ENCODE measurements around the gene TTLL5.

The TTLL5 gene

DNA sequence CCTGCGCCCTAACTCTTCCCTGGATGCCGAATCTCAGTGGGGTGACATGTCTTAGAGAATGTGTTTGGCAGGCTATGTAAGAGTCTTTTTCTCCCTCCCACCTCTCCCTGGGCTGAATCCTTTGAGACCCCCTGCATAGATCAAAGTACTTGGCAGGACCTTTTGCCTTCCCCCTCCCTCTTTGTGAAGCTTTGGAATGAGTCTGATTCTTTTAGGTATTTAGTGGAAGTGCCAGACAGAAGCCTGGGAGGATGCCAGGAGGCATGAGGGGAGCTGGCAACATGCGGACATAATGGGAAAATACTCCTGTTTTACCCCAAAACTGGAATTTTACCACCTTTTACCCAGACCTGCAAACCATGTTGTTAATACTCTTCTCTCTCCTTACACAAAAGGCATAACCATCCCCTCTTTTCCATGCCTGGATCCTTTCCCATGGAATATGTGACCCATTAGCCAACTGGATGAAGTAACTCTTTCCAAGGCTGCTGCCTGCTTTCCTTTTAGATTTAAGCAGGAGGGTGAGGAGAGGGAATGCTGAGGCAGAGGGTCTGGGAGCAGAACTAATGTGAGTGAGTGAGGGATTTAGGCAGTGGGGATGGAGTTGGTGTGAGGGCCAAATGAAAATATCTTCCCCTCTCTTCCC, 41.7 kb downstream of the TTLL5 start:
- no peak overlapping the region for H3K23ac ChIP-seq (ENCODE audit: low read length)
- H3K9ac ChIP-seq (ENCODE audit: low read length), result no peak overlapping the region
- peaks cover 6% of the 10 kb centered on the region for H3K4me1 ChIP-seq (ENCODE audit: control insufficient read depth, low read depth, low read length)
- no peak overlapping the region for H3K18ac ChIP-seq (ENCODE audit: low read length)
- H3K4me2 ChIP-seq (ENCODE audit: low read length), result no peak overlapping the region
- H3K4me3 ChIP-seq (ENCODE audit: low read length), result no peak overlapping the region
- H4K8ac ChIP-seq (ENCODE audit: low read depth, low read length), result no peak overlapping the region
- no peaks in the 10 kb centered on the region for H3K79me2 ChIP-seq (ENCODE audit: control insufficient read depth, insufficient read depth, low read length)
- no peak overlapping the region for H3K4ac ChIP-seq (ENCODE audit: low read depth, low read length)
- no peak overlapping the region for H2BK120ac ChIP-seq (ENCODE audit: low read depth, low read length)
- H3K36me3 ChIP-seq (ENCODE audit: control insufficient read depth, insufficient read depth, low read length), result peaks cover 2% of the 10 kb centered on the region
- DNase-seq, result peak; percentile 92
- peak overlapping the region; percentile 19 for H2BK5ac ChIP-seq (ENCODE audit: low read length)
- H4K5ac ChIP-seq (ENCODE audit: low read length), result no peak overlapping the region
- no CpG with 5 or more reads among the region's 3 CpGs for WGBS (ENCODE audit: extremely low coverage, insufficient coverage, low lambda C conversion rate)
- no peaks in the 10 kb centered on the region for H3K79me1 ChIP-seq (ENCODE audit: low read length)
- no peak overlapping the region for H2BK15ac ChIP-seq (replicated peaks; ENCODE audit: low read depth)
- H3K27me3 ChIP-seq (ENCODE audit: insufficient read depth, low read length, poor library complexity), result no peaks in the 10 kb centered on the region
- H3K27ac ChIP-seq (ENCODE audit: low read depth, low read length), result peak overlapping the region; percentile 2
- H2AK5ac ChIP-seq (ENCODE audit: low read length), result no peak overlapping the region
- peak overlapping the region; percentile 51 for H3K56ac ChIP-seq (ENCODE audit: low read length)

DNA sequence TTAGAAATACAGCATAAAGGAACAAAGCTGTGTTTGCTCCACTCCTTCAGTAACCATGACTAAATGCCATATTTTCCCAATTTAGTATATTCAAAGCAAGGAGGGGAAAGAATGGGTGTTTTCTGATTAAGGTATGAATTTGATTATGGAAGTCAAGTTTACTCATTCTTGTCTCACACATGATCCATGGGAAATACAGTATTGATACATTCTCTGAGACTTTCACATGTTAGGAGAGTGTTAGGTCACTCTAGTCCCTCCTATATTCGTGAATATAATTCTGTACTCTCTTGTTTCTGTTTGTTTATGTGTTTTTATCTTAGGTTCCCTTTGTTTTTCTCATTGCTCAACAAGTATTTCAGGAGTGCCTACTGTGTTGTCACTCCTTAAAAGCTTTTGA, 42.4 kb downstream of the TTLL5 start:
- H3K56ac ChIP-seq (ENCODE audit: low read length), result no peak overlapping the region
- WGBS (ENCODE audit: extremely low coverage, insufficient coverage, low lambda C conversion rate), result no CpG with 5 or more reads among the region's 1 CpG
- no peak overlapping the region for H4K5ac ChIP-seq (ENCODE audit: low read length)
- peaks cover 6% of the 10 kb centered on the region for H3K4me1 ChIP-seq (ENCODE audit: control insufficient read depth, low read depth, low read length)
- no peak overlapping the region for H3K9ac ChIP-seq (ENCODE audit: low read length)
- H3K4me2 ChIP-seq (ENCODE audit: low read length), result no peak overlapping the region
- H2BK5ac ChIP-seq (ENCODE audit: low read length), result no peak overlapping the region
- H3K79me1 ChIP-seq (ENCODE audit: low read length), result no peaks in the 10 kb centered on the region
- H3K27ac ChIP-seq (ENCODE audit: low read depth, low read length), result peak overlapping the region; percentile 2
- DNase-seq, result no peak
- peaks cover 2% of the 10 kb centered on the region for H3K36me3 ChIP-seq (ENCODE audit: control insufficient read depth, insufficient read depth, low read length)
- no peak overlapping the region for H2BK15ac ChIP-seq (replicated peaks; ENCODE audit: low read depth)
- no peak overlapping the region for H3K18ac ChIP-seq (ENCODE audit: low read length)
- H2AK5ac ChIP-seq (ENCODE audit: low read length), result no peak overlapping the region
- H3K23ac ChIP-seq (ENCODE audit: low read length), result no peak overlapping the region
- no peak overlapping the region for H3K4me3 ChIP-seq (ENCODE audit: low read length)
- no peaks in the 10 kb centered on the region for H3K79me2 ChIP-seq (ENCODE audit: control insufficient read depth, insufficient read depth, low read length)
- H3K27me3 ChIP-seq (ENCODE audit: insufficient read depth, low read length, poor library complexity), result no peaks in the 10 kb centered on the region
- no peak overlapping the region for H2BK120ac ChIP-seq (ENCODE audit: low read depth, low read length)
- no peak overlapping the region for H4K8ac ChIP-seq (ENCODE audit: low read depth, low read length)
- H3K4ac ChIP-seq (ENCODE audit: low read depth, low read length), result no peak overlapping the region

DNA sequence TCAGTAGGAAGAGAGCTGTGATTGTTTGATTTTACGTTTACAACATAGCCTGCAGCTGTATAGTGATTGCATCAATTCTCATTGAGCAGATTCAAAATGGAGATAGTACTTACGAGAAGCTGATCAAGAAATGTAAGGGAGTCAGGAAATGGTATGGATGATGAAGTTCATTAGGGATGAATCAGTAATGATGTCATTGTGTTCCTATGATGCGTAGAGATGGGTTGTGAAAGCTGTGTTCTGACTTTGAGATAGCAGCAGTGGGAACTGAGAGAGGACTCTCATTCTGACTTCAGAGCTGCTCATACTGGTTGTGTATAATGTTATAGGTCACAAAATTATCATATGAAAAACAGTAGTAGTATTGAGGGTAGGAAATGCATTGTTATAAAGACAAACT, 44.0 kb downstream of the TTLL5 start:
- H2BK15ac ChIP-seq (replicated peaks; ENCODE audit: low read depth), result no peak overlapping the region
- H3K56ac ChIP-seq (ENCODE audit: low read length), result no peak overlapping the region
- H2BK120ac ChIP-seq (ENCODE audit: low read depth, low read length), result no peak overlapping the region
- no peak overlapping the region for H4K5ac ChIP-seq (ENCODE audit: low read length)
- peak; percentile 21 for DNase-seq
- no peak overlapping the region for H3K4me2 ChIP-seq (ENCODE audit: low read length)
- no peak overlapping the region for H4K8ac ChIP-seq (ENCODE audit: low read depth, low read length)
- H3K79me2 ChIP-seq (ENCODE audit: control insufficient read depth, insufficient read depth, low read length), result no peaks in the 10 kb centered on the region
- WGBS (ENCODE audit: extremely low coverage, insufficient coverage, low lambda C conversion rate), result no CpG with 5 or more reads among the region's 3 CpGs
- no peaks in the 10 kb centered on the region for H3K27me3 ChIP-seq (ENCODE audit: insufficient read depth, low read length, poor library complexity)
- no peak overlapping the region for H3K27ac ChIP-seq (ENCODE audit: low read depth, low read length)
- no peak overlapping the region for H2AK5ac ChIP-seq (ENCODE audit: low read length)
- H3K4me1 ChIP-seq (ENCODE audit: control insufficient read depth, low read depth, low read length), result peaks cover 6% of the 10 kb centered on the region
- H3K4me3 ChIP-seq (ENCODE audit: low read length), result no peak overlapping the region
- H3K18ac ChIP-seq (ENCODE audit: low read length), result no peak overlapping the region
- H3K36me3 ChIP-seq (ENCODE audit: control insufficient read depth, insufficient read depth, low read length), result no peaks in the 10 kb centered on the region
- H3K79me1 ChIP-seq (ENCODE audit: low read length), result no peaks in the 10 kb centered on the region
- no peak overlapping the region for H3K23ac ChIP-seq (ENCODE audit: low read length)
- no peak overlapping the region for H3K4ac ChIP-seq (ENCODE audit: low read depth, low read length)
- no peak overlapping the region for H3K9ac ChIP-seq (ENCODE audit: low read length)
- no peak overlapping the region for H2BK5ac ChIP-seq (ENCODE audit: low read length)

DNA sequence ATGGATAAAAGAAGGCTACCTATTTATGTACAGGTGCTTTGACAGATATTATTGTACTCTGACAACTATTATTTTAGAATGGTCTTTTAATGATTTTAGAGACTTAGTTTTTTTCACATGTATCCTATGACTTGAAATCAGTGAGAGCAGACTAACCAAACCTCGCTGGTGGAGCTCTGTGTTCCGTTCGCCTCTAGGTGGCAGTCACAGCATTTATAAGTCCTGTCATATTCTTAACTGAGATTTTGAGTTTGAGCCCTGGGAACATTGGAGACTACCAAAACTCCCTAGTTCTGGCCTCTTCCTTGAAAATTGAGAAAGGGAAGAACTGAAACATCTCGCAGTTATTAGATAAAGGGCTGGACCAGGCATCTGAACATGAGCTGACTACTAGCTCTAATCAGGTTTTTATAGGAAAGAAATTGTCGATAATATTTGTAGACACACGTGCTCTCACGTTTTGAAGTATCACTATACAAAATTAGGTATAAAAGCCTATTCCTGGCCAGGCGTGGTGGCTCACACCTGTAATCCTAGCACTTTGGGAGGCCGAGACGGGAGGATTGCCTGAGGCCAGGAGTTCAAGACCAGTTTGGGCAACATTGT, 48.3 kb downstream of the TTLL5 start:
- WGBS (ENCODE audit: extremely low coverage, insufficient coverage, low lambda C conversion rate), result no CpG with 5 or more reads among the region's 10 CpGs
- Histone ChIP-seq H3K36me3 (ENCODE audit: control insufficient read depth, insufficient read depth, low read length) (no peaks in the 10 kb centered on the region), H4K8ac (ENCODE audit: low read depth, low read length) (no peak overlapping the region), H2BK15ac (replicated peaks; ENCODE audit: low read depth) (no peak overlapping the region), H2AK5ac (ENCODE audit: low read length) (no peak overlapping the region), H3K27me3 (ENCODE audit: insufficient read depth, low read length, poor library complexity) (no peaks in the 10 kb centered on the region), H3K18ac (ENCODE audit: low read length) (no peak overlapping the region), H3K4me2 (ENCODE audit: low read length) (no peak overlapping the region), H3K79me1 (ENCODE audit: low read length) (no peaks in the 10 kb centered on the region), H3K56ac (ENCODE audit: low read length) (no peak overlapping the region), H2BK120ac (ENCODE audit: low read depth, low read length) (no peak overlapping the region), H3K9ac (ENCODE audit: low read length) (no peak overlapping the region), H3K79me2 (ENCODE audit: control insufficient read depth, insufficient read depth, low read length) (no peaks in the 10 kb centered on the region), H3K23ac (ENCODE audit: low read length) (no peak overlapping the region), H2BK5ac (ENCODE audit: low read length) (no peak overlapping the region), H3K4me1 (ENCODE audit: control insufficient read depth, low read depth, low read length) (peaks cover 5% of the 10 kb centered on the region), H3K4ac (ENCODE audit: low read depth, low read length) (no peak overlapping the region), H3K27ac (ENCODE audit: low read depth, low read length) (no peak overlapping the region), H4K5ac (ENCODE audit: low read length) (no peak overlapping the region), H3K4me3 (ENCODE audit: low read length) (no peak overlapping the region)
- DNase-seq, result peak; percentile 85

DNA sequence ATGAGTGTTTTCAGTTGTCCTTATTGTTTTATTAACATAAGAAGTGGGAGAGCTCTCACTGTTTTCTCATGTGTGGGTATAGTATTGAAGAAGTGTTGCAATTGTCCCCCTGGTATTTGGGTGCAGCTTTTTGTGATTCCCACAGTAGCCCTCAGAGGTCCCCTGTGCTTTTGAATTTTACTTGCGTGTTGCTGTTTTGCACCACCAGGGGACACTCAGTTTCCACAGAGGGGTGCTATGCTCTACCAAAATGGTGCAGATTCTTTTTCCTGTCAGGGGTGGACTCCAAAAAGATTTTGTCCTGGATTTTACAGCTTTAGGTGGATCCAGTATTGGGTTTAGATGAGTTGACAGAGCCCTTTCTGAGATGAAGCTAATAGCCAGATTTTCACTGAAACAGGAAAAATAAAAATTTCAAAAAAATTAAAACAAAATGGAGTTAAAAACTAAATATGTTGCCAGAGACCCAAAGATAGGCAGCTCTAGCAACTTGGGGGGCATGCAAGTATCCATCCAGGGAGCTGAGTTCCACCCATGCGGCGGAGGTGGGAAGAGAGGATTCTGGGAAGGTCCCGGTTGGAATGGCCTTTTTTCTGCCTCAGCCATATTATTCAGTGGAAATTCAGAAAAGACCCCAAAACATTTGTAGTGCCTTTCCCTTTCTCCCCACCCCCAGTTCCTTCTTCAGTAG, 50.2 kb downstream of the TTLL5 start:
- Histone ChIP-seq H3K79me2 (ENCODE audit: control insufficient read depth, insufficient read depth, low read length) (no peaks in the 10 kb centered on the region), H2BK15ac (replicated peaks; ENCODE audit: low read depth) (no peak overlapping the region), H3K56ac (ENCODE audit: low read length) (peak overlapping the region; percentile 22), H3K18ac (ENCODE audit: low read length) (peak overlapping the region; percentile 5), H3K27me3 (ENCODE audit: insufficient read depth, low read length, poor library complexity) (no peaks in the 10 kb centered on the region), H3K36me3 (ENCODE audit: control insufficient read depth, insufficient read depth, low read length) (no peaks in the 10 kb centered on the region), H2AK5ac (ENCODE audit: low read length) (no peak overlapping the region), H2BK120ac (ENCODE audit: low read depth, low read length) (peak overlapping the region; percentile 78), H3K23ac (ENCODE audit: low read length) (no peak overlapping the region), H2BK5ac (ENCODE audit: low read length) (peak overlapping the region; percentile 71), H4K5ac (ENCODE audit: low read length) (no peak overlapping the region), H3K4ac (ENCODE audit: low read depth, low read length) (no peak overlapping the region), H3K9ac (ENCODE audit: low read length) (peak overlapping the region; percentile 43), H3K4me3 (ENCODE audit: low read length) (no peak overlapping the region), H3K4me2 (ENCODE audit: low read length) (no peak overlapping the region), H3K4me1 (ENCODE audit: control insufficient read depth, low read depth, low read length) (peaks cover 5% of the 10 kb centered on the region), H4K8ac (ENCODE audit: low read depth, low read length) (peak overlapping the region; percentile 56), H3K27ac (ENCODE audit: low read depth, low read length) (peak overlapping the region; percentile 83), H3K79me1 (ENCODE audit: low read length) (no peaks in the 10 kb centered on the region)
- DNase-seq, result peak; percentile 79
- no CpG with 5 or more reads among the region's 4 CpGs for WGBS (ENCODE audit: extremely low coverage, insufficient coverage, low lambda C conversion rate)

All from mesendoderm (in vitro differentiated cells).